GM12878 (cell line): ENCODE data around the gene EIF2B5. TPM values are rescaled to one million over a fixed set of nuclear protein-coding genes. Genes with fewer than 3 reads are reported as not detected.

ENCODE experiments used
- CBX5 ChIP-seq: sonication (generic); IDR thresholded peaks from 2 replicates; pipeline ENCODE4 v1.6.1; 2016; ENCODE audit warnings: low read depth, moderate library complexity, mild to moderate bottlenecking, inconsistent platforms
- IKZF1 ChIP-seq: fragments of 450-650 bp; conservative IDR thresholded peaks from 2 replicates; pipeline ENCODE4 v1.6.1; 2017; ENCODE audit warnings: antibody characterized with exemption, mild to moderate bottlenecking
- KAT2A ChIP-seq: conservative IDR thresholded peaks from 2 replicates; pipeline ENCODE4 v1.6.1; 2011; ENCODE audit warnings: low read depth, low read length; ENCODE audit not compliant: control insufficient read depth
- LARP7 ChIP-seq: fragments of 450-650 bp; IDR thresholded peaks from 2 replicates; pipeline ENCODE4 v1.6.1; 2017; ENCODE audit warnings: mild to moderate bottlenecking
- MEF2B ChIP-seq: fragments of 450-650 bp; IDR thresholded peaks from 2 replicates; pipeline ENCODE4 v1.6.1; 2018; ENCODE audit warnings: mild to moderate bottlenecking, moderate library complexity; ENCODE audit not compliant: partially characterized antibody, poor library complexity, severe bottlenecking
- MYB ChIP-seq: fragments of 150-350 bp; IDR thresholded peaks from 2 replicates; pipeline ENCODE4 v1.6.1; 2014; ENCODE audit warnings: mild to moderate bottlenecking, low read depth, low read length, borderline replicate concordance
- NR2C1 ChIP-seq: fragments of 450-650 bp; IDR thresholded peaks from 2 replicates; pipeline ENCODE4 v1.6.1; 2017; ENCODE audit warnings: antibody characterized with exemption, mild to moderate bottlenecking, moderate library complexity
- RB1 ChIP-seq: fragments of 450-650 bp; formaldehyde crosslinking; IDR thresholded peaks from 2 replicates; pipeline ENCODE4 v1.6.1; 2017; ENCODE audit warnings: mild to moderate bottlenecking, borderline replicate concordance
- SMAD1 ChIP-seq: fragments of 450-650 bp; IDR thresholded peaks from 2 replicates; pipeline ENCODE4 v1.6.1; 2018; ENCODE audit warnings: mild to moderate bottlenecking, low read depth; ENCODE audit not compliant: partially characterized antibody
- SMARCA5 ChIP-seq: fragments of 450-650 bp; IDR thresholded peaks from 2 replicates; pipeline ENCODE4 v1.6.1; 2017; ENCODE audit warnings: mild to moderate bottlenecking
- SMC3 ChIP-seq: IDR thresholded peaks from 2 replicates; pipeline ENCODE4 v1.6.1; 2011; ENCODE audit warnings: low read length, improper control_type of control experiment, borderline replicate concordance
- SREBF1 ChIP-seq: IDR thresholded peaks from 2 replicates; pipeline ENCODE4 v1.6.1; 2012; ENCODE audit warnings: mild to moderate bottlenecking, low read length
- SREBF2 ChIP-seq: IDR thresholded peaks from 2 replicates; pipeline ENCODE4 v1.6.1; 2012; ENCODE audit warnings: mild to moderate bottlenecking, low read length
- SRF ChIP-seq, 2 experiments: IDR thresholded peaks; 2 replicates each; pipeline ENCODE4 v1.6.1; 2011; ENCODE audit warnings: low read depth in 2 of 2, low read length in 2 of 2, mild to moderate bottlenecking in 1 of 2, moderate library complexity in 1 of 2
- TCF12 ChIP-seq: IDR thresholded peaks from 2 replicates; pipeline ENCODE4 v1.6.1; 2011; ENCODE audit warnings: low read depth, mild to moderate bottlenecking, low read length
- YBX1 ChIP-seq: fragments of 450-650 bp; IDR thresholded peaks from 2 replicates; pipeline ENCODE4 v1.6.1; 2016; ENCODE audit warnings: antibody characterized with exemption
- ZBED1 ChIP-seq: IDR thresholded peaks from 2 replicates; pipeline ENCODE4 v1.6.1; 2016; ENCODE audit warnings: borderline replicate concordance
- polyA plus RNA-seq, 11 experiments: library from polyadenylated mRNA; depleted of rRNA in 4 of 11; unstranded in 6 of 11; stranded (reverse) in 5 of 11; fragments of >200 nt; fragmentation: Nextera tagmentation in 4 of 11; fragmentation: Illumina TruSeq in 1 of 11; extraction: Ambion mirVana in 4 of 11; extraction: Trizol in 1 of 11; gene quantifications; 1 replicate in 1 of 11; 2 replicates in 10 of 11; pipeline versions ENCODE4 v1.2.1 to v1.2.3, GENCODE V29; 2011 to 2016; ENCODE audit warnings: inconsistent platforms in 2 of 11, missing spikeins in 2 of 11, low read depth in 1 of 11
- total RNA-seq, 4 experiments: library from RNA; depleted of rRNA in 3 of 4; stranded (reverse); fragments of >200 nt in 3 of 4; fragmentation: Illumina TruSeq in 1 of 4; extraction: Trizol in 1 of 4; gene quantifications; 2 replicates each; pipeline versions ENCODE4 v1.2.1 to v1.2.3, GENCODE V29; 2013 to 2021
- TF ChIP-seq, protein P1 (sequence below): IDR thresholded peaks from 2 replicates; pipeline ENCODE4 v1.6.1; 2012; ENCODE audit warnings: low read depth, low read length, improper control_type of control experiment
- TF ChIP-seq, protein P2 (sequence below): fragments of 450-650 bp; conservative IDR thresholded peaks from 2 replicates; pipeline ENCODE4 v1.6.1; 2017; ENCODE audit warnings: mild to moderate bottlenecking, moderate library complexity
- TF ChIP-seq, protein P3 (sequence below): fragments of 450-650 bp; IDR thresholded peaks from 2 replicates; pipeline ENCODE4 v1.6.1; 2016; ENCODE audit warnings: mild to moderate bottlenecking, moderate library complexity, borderline replicate concordance
- TF ChIP-seq, protein P4 (sequence below): IDR thresholded peaks from 2 replicates; pipeline ENCODE4 v1.6.1; 2012; ENCODE audit warnings: low read depth, low read length, improper control_type of control experiment

Gene EIF2B5
- total and polyA plus RNA-seq, 10 of the 15 experiments (the other 5 are each of a cell fraction or from before 2014, with no cell fraction given), result 13.7 to 82.7 (median 52.2) TPM

DNA sequence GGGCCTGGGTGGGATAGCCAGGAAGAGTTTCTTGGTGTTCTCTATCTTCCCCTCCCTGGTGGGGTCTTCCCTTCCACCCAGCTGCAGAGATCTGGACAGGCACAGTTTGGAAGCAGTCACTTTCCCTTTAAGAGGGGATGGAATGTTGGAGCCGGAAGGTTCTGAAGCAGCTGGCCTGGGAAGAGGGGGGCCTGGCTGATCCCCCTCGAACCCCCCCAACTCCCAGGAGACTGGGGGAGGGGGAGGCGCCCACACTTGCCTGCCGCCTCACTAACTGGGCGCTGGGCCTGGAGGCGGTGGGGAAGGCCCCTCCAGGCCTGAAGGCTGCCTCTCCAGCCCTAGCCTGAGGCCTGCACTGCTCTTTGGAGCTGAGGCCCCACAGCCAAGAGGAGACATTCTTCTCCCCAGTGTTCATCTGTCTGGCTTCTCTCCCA lies 21.4 kb downstream of the EIF2B5 start (continued):
- TF ChIP-seq SRF (IDR thresholded peaks at IDR 0.05; ENCODE audit: low read depth in 2 of 2, low read length in 2 of 2), result no peak
- TF ChIP-seq LARP7, result no peak
- peak; percentile 95 for TF ChIP-seq MEF2B
- no peak for TF ChIP-seq RB1
- no peak for TF ChIP-seq YBX1
- 0 out of 2 replicates have a peak, but pooled peaks have one; percentile 28 for TF ChIP-seq TCF12
- TF ChIP-seq, protein P1, sequence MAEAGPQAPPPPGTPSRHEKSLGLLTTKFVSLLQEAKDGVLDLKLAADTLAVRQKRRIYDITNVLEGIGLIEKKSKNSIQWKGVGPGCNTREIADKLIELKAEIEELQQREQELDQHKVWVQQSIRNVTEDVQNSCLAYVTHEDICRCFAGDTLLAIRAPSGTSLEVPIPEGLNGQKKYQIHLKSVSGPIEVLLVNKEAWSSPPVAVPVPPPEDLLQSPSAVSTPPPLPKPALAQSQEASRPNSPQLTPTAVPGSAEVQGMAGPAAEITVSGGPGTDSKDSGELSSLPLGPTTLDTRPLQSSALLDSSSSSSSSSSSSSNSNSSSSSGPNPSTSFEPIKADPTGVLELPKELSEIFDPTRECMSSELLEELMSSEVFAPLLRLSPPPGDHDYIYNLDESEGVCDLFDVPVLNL, result no peak
- TF ChIP-seq, protein P2, sequence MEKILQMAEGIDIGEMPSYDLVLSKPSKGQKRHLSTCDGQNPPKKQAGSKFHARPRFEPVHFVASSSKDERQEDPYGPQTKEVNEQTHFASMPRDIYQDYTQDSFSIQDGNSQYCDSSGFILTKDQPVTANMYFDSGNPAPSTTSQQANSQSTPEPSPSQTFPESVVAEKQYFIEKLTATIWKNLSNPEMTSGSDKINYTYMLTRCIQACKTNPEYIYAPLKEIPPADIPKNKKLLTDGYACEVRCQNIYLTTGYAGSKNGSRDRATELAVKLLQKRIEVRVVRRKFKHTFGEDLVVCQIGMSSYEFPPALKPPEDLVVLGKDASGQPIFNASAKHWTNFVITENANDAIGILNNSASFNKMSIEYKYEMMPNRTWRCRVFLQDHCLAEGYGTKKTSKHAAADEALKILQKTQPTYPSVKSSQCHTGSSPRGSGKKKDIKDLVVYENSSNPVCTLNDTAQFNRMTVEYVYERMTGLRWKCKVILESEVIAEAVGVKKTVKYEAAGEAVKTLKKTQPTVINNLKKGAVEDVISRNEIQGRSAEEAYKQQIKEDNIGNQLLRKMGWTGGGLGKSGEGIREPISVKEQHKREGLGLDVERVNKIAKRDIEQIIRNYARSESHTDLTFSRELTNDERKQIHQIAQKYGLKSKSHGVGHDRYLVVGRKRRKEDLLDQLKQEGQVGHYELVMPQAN, result 0 out of 2 replicates have a peak, but pooled peaks have one; percentile 17
- TF ChIP-seq KAT2A, result no peak
- TF ChIP-seq NR2C1, result no peak
- no peak for TF ChIP-seq SREBF2
- TF ChIP-seq ZBED1, result no peak
- peak; percentile 65 for TF ChIP-seq IKZF1
- TF ChIP-seq SMC3, result no peak
- TF ChIP-seq SREBF1, result no peak
- TF ChIP-seq, protein P3, sequence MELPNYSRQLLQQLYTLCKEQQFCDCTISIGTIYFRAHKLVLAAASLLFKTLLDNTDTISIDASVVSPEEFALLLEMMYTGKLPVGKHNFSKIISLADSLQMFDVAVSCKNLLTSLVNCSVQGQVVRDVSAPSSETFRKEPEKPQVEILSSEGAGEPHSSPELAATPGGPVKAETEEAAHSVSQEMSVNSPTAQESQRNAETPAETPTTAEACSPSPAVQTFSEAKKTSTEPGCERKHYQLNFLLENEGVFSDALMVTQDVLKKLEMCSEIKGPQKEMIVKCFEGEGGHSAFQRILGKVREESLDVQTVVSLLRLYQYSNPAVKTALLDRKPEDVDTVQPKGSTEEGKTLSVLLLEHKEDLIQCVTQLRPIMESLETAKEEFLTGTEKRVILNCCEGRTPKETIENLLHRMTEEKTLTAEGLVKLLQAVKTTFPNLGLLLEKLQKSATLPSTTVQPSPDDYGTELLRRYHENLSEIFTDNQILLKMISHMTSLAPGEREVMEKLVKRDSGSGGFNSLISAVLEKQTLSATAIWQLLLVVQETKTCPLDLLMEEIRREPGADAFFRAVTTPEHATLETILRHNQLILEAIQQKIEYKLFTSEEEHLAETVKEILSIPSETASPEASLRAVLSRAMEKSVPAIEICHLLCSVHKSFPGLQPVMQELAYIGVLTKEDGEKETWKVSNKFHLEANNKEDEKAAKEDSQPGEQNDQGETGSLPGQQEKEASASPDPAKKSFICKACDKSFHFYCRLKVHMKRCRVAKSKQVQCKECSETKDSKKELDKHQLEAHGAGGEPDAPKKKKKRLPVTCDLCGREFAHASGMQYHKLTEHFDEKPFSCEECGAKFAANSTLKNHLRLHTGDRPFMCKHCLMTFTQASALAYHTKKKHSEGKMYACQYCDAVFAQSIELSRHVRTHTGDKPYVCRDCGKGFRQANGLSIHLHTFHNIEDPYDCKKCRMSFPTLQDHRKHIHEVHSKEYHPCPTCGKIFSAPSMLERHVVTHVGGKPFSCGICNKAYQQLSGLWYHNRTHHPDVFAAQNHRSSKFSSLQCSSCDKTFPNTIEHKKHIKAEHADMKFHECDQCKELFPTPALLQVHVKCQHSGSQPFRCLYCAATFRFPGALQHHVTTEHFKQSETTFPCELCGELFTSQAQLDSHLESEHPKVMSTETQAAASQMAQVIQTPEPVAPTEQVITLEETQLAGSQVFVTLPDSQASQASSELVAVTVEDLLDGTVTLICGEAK, result no peak; the same call in 1 of the 2 replicates
- TF ChIP-seq MYB, result no peak
- TF ChIP-seq SMAD1, result no peak
- no peak for TF ChIP-seq CBX5
- TF ChIP-seq SMARCA5, result peak; percentile 34; the same call in 1 of the 2 replicates
- TF ChIP-seq, protein P4, sequence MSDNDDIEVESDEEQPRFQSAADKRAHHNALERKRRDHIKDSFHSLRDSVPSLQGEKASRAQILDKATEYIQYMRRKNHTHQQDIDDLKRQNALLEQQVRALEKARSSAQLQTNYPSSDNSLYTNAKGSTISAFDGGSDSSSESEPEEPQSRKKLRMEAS, result no peak
- TF ChIP-seq, all 136 proteins: peak for 8
